Measurements from ENCODE around the gene SKAP1.

GRCh38 chr17:48439110-48439850, 9.3 kb upstream of the SKAP1 start:
- TF ChIP-seq CTCF (conservative IDR thresholded peaks at IDR 0.05 in 1 of 2, IDR thresholded peaks at IDR 0.05 in 1 of 2; ENCODE audit: low read depth in 1 of 2, low read length in 2 of 2) (no peak), EZH2 (IDR thresholded peaks at IDR 0.05; ENCODE audit: low read length, missing control alignments) (no peak)
